Adrenal gland (tissue), 12 donors: Measurements from ENCODE around the gene DDX46. TPM values are rescaled to one million over a fixed set of nuclear protein-coding genes. Genes with fewer than 3 reads are reported as not detected.

Source experiments
- DNase-seq, 7 donors: peaks; one replicate each; pipeline ENCODE4 v3.0.0-alpha.2; 2019 to 2020
- H3K27ac ChIP-seq, 5 donors: fragments of 200-600 bp; sonication (generic) in 4 of 5; 1 replicate in 3 of 5; 2 replicates in 2 of 5; pipeline versions ENCODE4 v1.5.1 to v1.8.0; 2016 to 2020; ENCODE audit warnings: mild to moderate bottlenecking in 1 of 5
- H3K27me3 ChIP-seq: fragments of 200-600 bp; 2 replicates; pipeline ENCODE4 v1.8.0; 2021
- H3K36me3 ChIP-seq, 2 donors: fragments of 200-600 bp; replicated peaks in 1 of 2; 1 replicate in 1 of 2; 2 replicates in 1 of 2; pipeline versions ENCODE4 v1.5.1 to v1.8.0; 2018 to 2022
- H3K4me1 ChIP-seq, 2 donors: fragments of 200-600 bp; replicated peaks in 1 of 2; 1 replicate in 1 of 2; 2 replicates in 1 of 2; pipeline versions ENCODE4 v1.5.1 to v1.8.0; 2018 to 2021
- H3K4me3 ChIP-seq, 4 donors: fragments of 200-600 bp; sonication (generic) in 3 of 4; one replicate each; pipeline ENCODE4 v1.5.1; 2016 to 2018
- H3K9me3 ChIP-seq, 3 donors: fragments of 200-600 bp; sonication (generic) in 1 of 3; replicated peaks in 1 of 3; 1 replicate in 2 of 3; 2 replicates in 1 of 3; pipeline versions ENCODE4 v1.5.1 to v1.8.0; 2016 to 2021
- CTCF ChIP-seq, 6 experiments: fragments of 450-650 bp in 4 of 6; fragments of 200-600 bp in 2 of 6; sonication (generic) in 1 of 6; IDR thresholded peaks; 1 replicate in 5 of 6; 2 replicates in 1 of 6; pipeline versions ENCODE4 v1.5.1 to v1.8.0; 2016 to 2021; ENCODE audit warnings: antibody characterized with exemption in 6 of 6, mild to moderate bottlenecking in 2 of 6, moderate library complexity in 1 of 6
- POLR2A ChIP-seq, 2 donors: fragments of 450-650 bp; IDR thresholded peaks; one replicate each; pipeline ENCODE4 v1.6.1; 2017; ENCODE audit warnings: antibody characterized with exemption in 2 of 2, mild to moderate bottlenecking in 2 of 2, moderate library complexity in 1 of 2
- WGBS, 4 donors: extraction: QIAGEN DNeasy Blood & Tissue Kit in 2 of 4; methylation state at CpG; one replicate each; pipeline versions ENCODE4 v1.1.5 to v1.1.7; 2013 to 2017; 5-methylcytosine and 5-hydroxymethylcytosine counted together
- intact Hi-C, 2 donors: fragments of 100-400 bp; cut with DNase I; formaldehyde crosslinking; loops; one replicate each; pipeline versions ENCODE4 v1.14.1 to v1.15.0; 2022 to 2023
- polyA plus RNA-seq, 3 donors: library from polyadenylated mRNA; stranded (reverse); fragments of 200-250 nt in 2 of 3; fragments of 350-450 nt in 1 of 3; fragmentation: Illumina TruSeq in 1 of 3; extraction: RNeasy Lipid Tissue Mini Kit (QIAGEN cat#74804) in 1 of 3; gene quantifications; one replicate each; pipeline ENCODE4 v1.2.3, GENCODE V29; 2013 to 2014
- total RNA-seq, 9 donors: library from RNA; depleted of rRNA in 4 of 9; stranded (reverse); fragments of >200 nt in 4 of 9; fragments of 120-200 nt in 1 of 9; fragmentation: NEBNext Ultra II Directional in 1 of 9; extraction: Animal tissue kit (Norgen Biotek cat#: 25700) in 1 of 9; gene quantifications; one replicate each; pipeline versions ENCODE4 v1.1.0 to v1.2.4, GENCODE V29; 2013 to 2023
- donor health status: healthy with polysubstance abuse.
- donor health status: Bipolar disorder and iron deficiency.
- donor health status: DM: yes; HTN: yes; CAD: no.
- donor health status: DM: no; HTN: no; CAD: no.
- donor health status: DM: no; HTN: no; CAD: no.
- donor health status: DM: yes; HTN: yes; CAD: no.

Gene DDX46
- total and polyA plus RNA-seq, 12 donors = 13.3 to 48.0 (median 35.1) TPM

- 92 to 98% (median 95%) methylated on average over 2 of the region's 2 CpGs for WGBS, 4 donors
Observed at GRCh38 chr5:134813407-134813806, 54.8 kb downstream of the DDX46 start.

GRCh38 chr5:134813827-134814226 is 55.2 kb downstream of the DDX46 start:
- TF ChIP-seq CTCF (IDR thresholded peaks at IDR 0.05) = no peak
- no peak for TF ChIP-seq POLR2A (IDR thresholded peaks at IDR 0.05)
- no peak overlapping the region for H3K27ac ChIP-seq
- H3K36me3 ChIP-seq = peaks cover 0 to 52% of the 10 kb centered on the region in 2 donors
- no peaks in the 10 kb centered on the region for H3K27me3 ChIP-seq
- H3K4me3 ChIP-seq = no peak overlapping the region
- DNase-seq = no peak
- intact Hi-C loops = no loop called here
- no peaks in the 10 kb centered on the region for H3K4me1 ChIP-seq
- H3K9me3 ChIP-seq = no peaks in the 10 kb centered on the region

More at GRCh38 chr5:134813407-134813806, 54.8 kb downstream of the DDX46 start:
- no peak for TF ChIP-seq POLR2A (IDR thresholded peaks at IDR 0.05)
- TF ChIP-seq CTCF (IDR thresholded peaks at IDR 0.05) = no peak
- Histone ChIP-seq H3K4me3 (no peak overlapping the region), H3K27me3 (no peaks in the 10 kb centered on the region), H3K36me3 (peaks cover 0 to 50% of the 10 kb centered on the region in 2 donors), H3K4me1 (no peaks in the 10 kb centered on the region), H3K27ac (no peak overlapping the region), H3K9me3 (no peaks in the 10 kb centered on the region)
- intact Hi-C loops = no loop called here
- DNase-seq = no peak

- WGBS, 4 donors = 86 to 95% (median 92%) methylated on average over 4 of the region's 4 CpGs
- Histone ChIP-seq H3K4me1 (no peaks in the 10 kb centered on the region), H3K36me3 (peaks cover 0 to 63% of the 10 kb centered on the region in 2 donors), H3K27me3 (no peaks in the 10 kb centered on the region), H3K4me3 (no peak overlapping the region), H3K9me3 (no peaks in the 10 kb centered on the region), H3K27ac (no peak overlapping the region)
- no peak for DNase-seq
- intact Hi-C loops = no loop called here
- no peak for TF ChIP-seq CTCF (IDR thresholded peaks at IDR 0.05)
Observed at GRCh38 chr5:134817006-134817405, 58.4 kb downstream of the DDX46 start.

GRCh38 chr5:134818776-134819175 is 60.2 kb downstream of the DDX46 start:
- Histone ChIP-seq H3K36me3 (peaks cover 0 to 62% of the 10 kb centered on the region in 2 donors), H3K27ac (peak overlapping the region in 2 of 5 donors; percentile 10 to 19), H3K4me3 (no peak overlapping the region), H3K4me1 (no peaks in the 10 kb centered on the region), H3K27me3 (no peaks in the 10 kb centered on the region), H3K9me3 (no peaks in the 10 kb centered on the region)
- peak in 1 of 7 donors; percentile 56 for DNase-seq
- TF ChIP-seq POLR2A (IDR thresholded peaks at IDR 0.05) (no peak), CTCF (IDR thresholded peaks at IDR 0.05) (no peak)
- intact Hi-C loops = no loop called here
- WGBS, 4 donors = 49 to 58% (median 50%) methylated on average over 4 of the region's 4 CpGs
